ENCODE results near the gene DUSP23.

- TF ChIP-seq SMAD1 (IDR thresholded peaks at IDR 0.05; ENCODE audit: low read depth, partially characterized antibody) (no peak), RAD51 (IDR thresholded peaks at IDR 0.05) (no peak), POLR2A (IDR thresholded peaks at IDR 0.05; ENCODE audit: low read depth, low read length) (no peak), EP300 (IDR thresholded peaks at IDR 0.05; ENCODE audit: borderline replicate concordance in 1 of 2, control insufficient read depth in 1 of 2, low read depth in 2 of 2, low read length in 2 of 2) (no peak), POLR2AphosphoS5 (IDR thresholded peaks at IDR 0.05; ENCODE audit: low read length) (no peak), PBX3 (IDR thresholded peaks at IDR 0.05; ENCODE audit: insufficient replicate concordance, low read depth, low read length) (no peak), BCLAF1 (IDR thresholded peaks at IDR 0.05) (no peak)
Measured at GRCh38 chr1:159756397-159756796, 24.4 kb upstream of the DUSP23 start.

Data from GM12878 (cell line).